Diencephalon (tissue), 1 donor: ENCODE measurements around the gene CDH11. TPM values are rescaled to one million over a fixed set of nuclear protein-coding genes. Genes with fewer than 3 reads are reported as not detected.

Experiments
- total RNA-seq: library from RNA; depleted of rRNA; stranded (reverse); fragments of >200 nt; gene quantifications from one replicate; pipeline ENCODE4 v1.2.3, GENCODE V29; 2014

Gene CDH11
- 215 TPM for total RNA-seq

GRCh38 chr16:65121870-65122723 lies at the start of gene CDH11:
Gene CDH11 (minus strand): TSS chr16:65122063. CDS start chr16:65004869, 117,194 bp downstream.

